ENCODE results near the gene RAB11FIP2.

DNA sequence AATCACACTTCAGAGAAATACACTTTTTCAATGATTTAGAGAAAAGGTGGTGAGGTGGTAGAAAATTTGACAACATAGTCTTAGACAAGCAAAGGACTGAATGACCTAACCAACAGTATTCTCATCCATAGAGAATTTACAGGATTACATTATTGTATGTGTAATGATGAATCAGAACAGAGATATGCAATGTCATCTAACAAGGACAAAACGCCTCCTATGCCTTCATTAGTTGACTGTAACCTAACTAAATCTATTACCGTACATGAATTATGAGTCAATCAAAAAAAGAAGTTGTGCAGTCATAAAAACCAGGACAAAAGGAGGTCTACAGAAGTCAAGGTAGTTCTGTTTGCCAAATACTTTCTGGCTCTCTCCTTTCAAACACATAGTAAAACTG is 66.5 kb downstream of the RAB11FIP2 start:
- TF ChIP-seq, protein P1, sequence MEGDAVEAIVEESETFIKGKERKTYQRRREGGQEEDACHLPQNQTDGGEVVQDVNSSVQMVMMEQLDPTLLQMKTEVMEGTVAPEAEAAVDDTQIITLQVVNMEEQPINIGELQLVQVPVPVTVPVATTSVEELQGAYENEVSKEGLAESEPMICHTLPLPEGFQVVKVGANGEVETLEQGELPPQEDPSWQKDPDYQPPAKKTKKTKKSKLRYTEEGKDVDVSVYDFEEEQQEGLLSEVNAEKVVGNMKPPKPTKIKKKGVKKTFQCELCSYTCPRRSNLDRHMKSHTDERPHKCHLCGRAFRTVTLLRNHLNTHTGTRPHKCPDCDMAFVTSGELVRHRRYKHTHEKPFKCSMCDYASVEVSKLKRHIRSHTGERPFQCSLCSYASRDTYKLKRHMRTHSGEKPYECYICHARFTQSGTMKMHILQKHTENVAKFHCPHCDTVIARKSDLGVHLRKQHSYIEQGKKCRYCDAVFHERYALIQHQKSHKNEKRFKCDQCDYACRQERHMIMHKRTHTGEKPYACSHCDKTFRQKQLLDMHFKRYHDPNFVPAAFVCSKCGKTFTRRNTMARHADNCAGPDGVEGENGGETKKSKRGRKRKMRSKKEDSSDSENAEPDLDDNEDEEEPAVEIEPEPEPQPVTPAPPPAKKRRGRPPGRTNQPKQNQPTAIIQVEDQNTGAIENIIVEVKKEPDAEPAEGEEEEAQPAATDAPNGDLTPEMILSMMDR (IDR thresholded peaks at IDR 0.05 in 4 of 5, conservative IDR thresholded peaks at IDR 0.05 in 1 of 5), result no peak
- TF ChIP-seq POLR2A (IDR thresholded peaks at IDR 0.05), result no peak
